ENCODE measurements around the gene EFNA2. TPM values are rescaled to one million over a fixed set of nuclear protein-coding genes. Genes with fewer than 3 reads are reported as not detected.

Gene EFNA2
- polyA plus RNA-seq, 1 of the 3 experiments (the other 2 are of a cell fraction): 1.1 TPM

- no peak for TF ChIP-seq POLR2AphosphoS5 (IDR thresholded peaks at IDR 0.05; ENCODE audit: low read depth, low read length)
Observed at GRCh38 chr19:1243768-1244692, 41.6 kb upstream of the EFNA2 start (continued).

- DNase-seq: no peak
- Histone ChIP-seq H3K4me3 (ENCODE audit: low read depth in 2 of 2, low read length in 1 of 2) (peak overlapping the region in 1 of 2 experiments; percentile 33; a peak in 1 of 4 replicates), H3K9me3 (no peaks in the 10 kb centered on the region), H3K9ac (no peak overlapping the region), H3K79me2 (ENCODE audit: insufficient read depth) (peaks cover 43% of the 10 kb centered on the region), H3K27ac (ENCODE audit: low read depth in 2 of 2, low read length in 1 of 2) (peak overlapping the region; percentile 47 to 50; a peak in 2 of 4 replicates), H3K4me2 (peak overlapping the region; percentile 99; the same call in 1 of the 2 replicates), H3K36me3 (replicated peaks in 1 of 2; ENCODE audit: control insufficient read depth in 1 of 2, insufficient read depth in 2 of 2, low read length in 1 of 2) (no peaks in the 10 kb centered on the region), H3K27me3 (ENCODE audit: insufficient read depth) (no peaks in the 10 kb centered on the region), H3F3A (replicated peaks; ENCODE audit: insufficient read depth) (peaks cover 33% of the 10 kb centered on the region), H4K20me1 (ENCODE audit: insufficient read depth) (peaks cover 8% of the 10 kb centered on the region; the same call in 1 of the 2 replicates), H3K9me2 (no peaks in the 10 kb centered on the region), H2AFZ (ENCODE audit: low read depth) (no peak overlapping the region), H3K4me1 (ENCODE audit: control insufficient read depth in 1 of 2, insufficient read depth in 2 of 2, low read depth in 1 of 2, low read length in 1 of 2) (peaks cover 19 to 44% of the 10 kb centered on the region in 2 experiments; a peak in 3 of 4 replicates)
- WGBS (ENCODE audit: low lambda C conversion rate): 81% methylated on average over 6 of the region's 31 CpGs
- no peak for TF ChIP-seq NFIC (IDR thresholded peaks at IDR 0.05; ENCODE audit: borderline replicate concordance)
- no peak for TF ChIP-seq SMC3 (IDR thresholded peaks at IDR 0.05; ENCODE audit: low read depth, low read length)
- TF ChIP-seq, protein P1, sequence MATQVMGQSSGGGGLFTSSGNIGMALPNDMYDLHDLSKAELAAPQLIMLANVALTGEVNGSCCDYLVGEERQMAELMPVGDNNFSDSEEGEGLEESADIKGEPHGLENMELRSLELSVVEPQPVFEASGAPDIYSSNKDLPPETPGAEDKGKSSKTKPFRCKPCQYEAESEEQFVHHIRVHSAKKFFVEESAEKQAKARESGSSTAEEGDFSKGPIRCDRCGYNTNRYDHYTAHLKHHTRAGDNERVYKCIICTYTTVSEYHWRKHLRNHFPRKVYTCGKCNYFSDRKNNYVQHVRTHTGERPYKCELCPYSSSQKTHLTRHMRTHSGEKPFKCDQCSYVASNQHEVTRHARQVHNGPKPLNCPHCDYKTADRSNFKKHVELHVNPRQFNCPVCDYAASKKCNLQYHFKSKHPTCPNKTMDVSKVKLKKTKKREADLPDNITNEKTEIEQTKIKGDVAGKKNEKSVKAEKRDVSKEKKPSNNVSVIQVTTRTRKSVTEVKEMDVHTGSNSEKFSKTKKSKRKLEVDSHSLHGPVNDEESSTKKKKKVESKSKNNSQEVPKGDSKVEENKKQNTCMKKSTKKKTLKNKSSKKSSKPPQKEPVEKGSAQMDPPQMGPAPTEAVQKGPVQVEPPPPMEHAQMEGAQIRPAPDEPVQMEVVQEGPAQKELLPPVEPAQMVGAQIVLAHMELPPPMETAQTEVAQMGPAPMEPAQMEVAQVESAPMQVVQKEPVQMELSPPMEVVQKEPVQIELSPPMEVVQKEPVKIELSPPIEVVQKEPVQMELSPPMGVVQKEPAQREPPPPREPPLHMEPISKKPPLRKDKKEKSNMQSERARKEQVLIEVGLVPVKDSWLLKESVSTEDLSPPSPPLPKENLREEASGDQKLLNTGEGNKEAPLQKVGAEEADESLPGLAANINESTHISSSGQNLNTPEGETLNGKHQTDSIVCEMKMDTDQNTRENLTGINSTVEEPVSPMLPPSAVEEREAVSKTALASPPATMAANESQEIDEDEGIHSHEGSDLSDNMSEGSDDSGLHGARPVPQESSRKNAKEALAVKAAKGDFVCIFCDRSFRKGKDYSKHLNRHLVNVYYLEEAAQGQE (IDR thresholded peaks at IDR 0.05; ENCODE audit: low read depth, low read length): no peak
- no peak for TF ChIP-seq MXI1 (IDR thresholded peaks at IDR 0.05; ENCODE audit: low read depth, low read length)
- no peak for TF ChIP-seq FOSL2 (IDR thresholded peaks at IDR 0.05; ENCODE audit: borderline replicate concordance, low read depth)
- no peak for TF ChIP-seq MEF2A (IDR thresholded peaks at IDR 0.05; ENCODE audit: borderline replicate concordance, low read depth)
- no peak for TF ChIP-seq RCOR1 (IDR thresholded peaks at IDR 0.05; ENCODE audit: low read length)
- no peak for TF ChIP-seq YY1 (IDR thresholded peaks at IDR 0.05; ENCODE audit: low read depth)
- no peak for TF ChIP-seq RXRA (IDR thresholded peaks at IDR 0.05; ENCODE audit: borderline replicate concordance, low read depth)
- no peak for TF ChIP-seq USF1 (IDR thresholded peaks at IDR 0.05; ENCODE audit: borderline replicate concordance, low read depth)
- TF ChIP-seq ELF1 (IDR thresholded peaks at IDR 0.05): no peak
- TF ChIP-seq, protein P2, sequence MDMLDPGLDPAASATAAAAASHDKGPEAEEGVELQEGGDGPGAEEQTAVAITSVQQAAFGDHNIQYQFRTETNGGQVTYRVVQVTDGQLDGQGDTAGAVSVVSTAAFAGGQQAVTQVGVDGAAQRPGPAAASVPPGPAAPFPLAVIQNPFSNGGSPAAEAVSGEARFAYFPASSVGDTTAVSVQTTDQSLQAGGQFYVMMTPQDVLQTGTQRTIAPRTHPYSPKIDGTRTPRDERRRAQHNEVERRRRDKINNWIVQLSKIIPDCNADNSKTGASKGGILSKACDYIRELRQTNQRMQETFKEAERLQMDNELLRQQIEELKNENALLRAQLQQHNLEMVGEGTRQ (IDR thresholded peaks at IDR 0.05; ENCODE audit: borderline replicate concordance, low read depth, low read length): no peak
- no peak for TF ChIP-seq EP300 (IDR thresholded peaks at IDR 0.05; ENCODE audit: borderline replicate concordance in 1 of 2, low read depth in 1 of 2, low read length in 1 of 2)
- no peak for TF ChIP-seq FOXM1 (IDR thresholded peaks at IDR 0.05; ENCODE audit: low read depth)
- no peak for TF ChIP-seq JUND (IDR thresholded peaks at IDR 0.05)
- TF ChIP-seq RAD21 (IDR thresholded peaks at IDR 0.05; ENCODE audit: low read length): no peak
- TF ChIP-seq, protein P3, sequence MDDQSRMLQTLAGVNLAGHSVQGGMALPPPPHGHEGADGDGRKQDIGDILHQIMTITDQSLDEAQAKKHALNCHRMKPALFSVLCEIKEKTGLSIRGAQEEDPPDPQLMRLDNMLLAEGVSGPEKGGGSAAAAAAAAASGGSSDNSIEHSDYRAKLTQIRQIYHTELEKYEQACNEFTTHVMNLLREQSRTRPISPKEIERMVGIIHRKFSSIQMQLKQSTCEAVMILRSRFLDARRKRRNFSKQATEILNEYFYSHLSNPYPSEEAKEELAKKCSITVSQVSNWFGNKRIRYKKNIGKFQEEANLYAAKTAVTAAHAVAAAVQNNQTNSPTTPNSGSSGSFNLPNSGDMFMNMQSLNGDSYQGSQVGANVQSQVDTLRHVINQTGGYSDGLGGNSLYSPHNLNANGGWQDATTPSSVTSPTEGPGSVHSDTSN (IDR thresholded peaks at IDR 0.05): no peak
- TF ChIP-seq NRF1 (IDR thresholded peaks at IDR 0.05; ENCODE audit: low read depth, low read length): no peak
- TF ChIP-seq TAF1 (IDR thresholded peaks at IDR 0.05; ENCODE audit: borderline replicate concordance, low read depth, low read length): no peak
- CTCF ChIA-PET: interaction anchor here (0.6 to 9.7 kb wide), 47 partner anchors 9 to 386 kb away, joined by 3 to 594 read pairs (median 4); partner anchors contain the start of genes ABCA7, APC2, CFD and CIRBP
- POLR2A ChIA-PET: interaction anchor here (1.1 to 2.9 kb wide), 10 partner anchors 8 to 33 kb away, joined by 3 to 110 read pairs (median 7); partner anchors contain the start of genes CIRBP and FAM174C
Observed at GRCh38 chr19:1244693-1245451, 40.8 kb upstream of the EFNA2 start.

Data from SK-N-SH (cell line).